Measurements from ENCODE around the gene SELENOS.

Gene SELENOS

GRCh38 chr15:101276501-101277037, 716 bp downstream of the SELENOS start:
- no peak for FAIRE-seq

GRCh38 chr15:101275018-101275417, 2.3 kb downstream of the SELENOS start:
- FAIRE-seq, result no peak

- FAIRE-seq, result no peak
These were observed 3.8 kb downstream of the SELENOS start for GRCh38 chr15:101273534-101273933.

GRCh38 chr15:101272584-101272983, 4.7 kb downstream of the SELENOS start:
- no peak for FAIRE-seq

- no peak for FAIRE-seq
These were observed 7.6 kb downstream of the SELENOS start for GRCh38 chr15:101269479-101270223.

GRCh38 chr15:101267320-101268104, 9.8 kb downstream of the SELENOS start:
- FAIRE-seq, result no peak

GRCh38 chr15:101266787-101267186, 10.5 kb downstream of the SELENOS start:
- no peak for FAIRE-seq

GRCh38 chr15:101266034-101266433, 11.3 kb downstream of the SELENOS start:
- FAIRE-seq, result no peak

GRCh38 chr15:101264911-101265641, 12.2 kb downstream of the SELENOS start:
- no peak for FAIRE-seq

GRCh38 chr15:101264011-101264410, 13.3 kb downstream of the SELENOS start:
- FAIRE-seq, result no peak

- FAIRE-seq, result no peak
These were observed 14.7 kb downstream of the SELENOS start for GRCh38 chr15:101262551-101262950.

- FAIRE-seq, result peak; percentile 37
These were observed 18.8 kb downstream of the SELENOS start for GRCh38 chr15:101258238-101259144.

- no peak for FAIRE-seq
These were observed 20.5 kb downstream of the SELENOS start for GRCh38 chr15:101256757-101257156.

- no peak for FAIRE-seq
These were observed 21.6 kb downstream of the SELENOS start for GRCh38 chr15:101255615-101256241.

- FAIRE-seq, result no peak
These were observed 22.3 kb downstream of the SELENOS start for GRCh38 chr15:101255051-101255395.

GRCh38 chr15:101254157-101255050, 22.9 kb downstream of the SELENOS start:
- no peak for FAIRE-seq

- no peak for FAIRE-seq
These were observed 24.4 kb downstream of the SELENOS start for GRCh38 chr15:101252836-101253235.

GRCh38 chr15:101251830-101252820, 25.2 kb downstream of the SELENOS start, which contains the start of gene CHSY1:
CHSY1 (minus strand) TSS chr15:101252048; CDS start chr15:101251456, 592 bp downstream.
- no peak for FAIRE-seq

Measured in endometrium (tissue), 2 donors.